NCI-H2081 (cell line): Measurements from ENCODE around the gene CREG1.
"Not testable (repeated sequence)": the region's sequence is repeated elsewhere in the genome, so short reads cannot be mapped to it uniquely, and the experiment has no call there.

ENCODE experiments used
- DNase-seq, 2 experiments: peaks; one replicate each; lab custom pipeline; 2025; lab: John Stamatoyannopoulos, UW

CREG1 gene

DNA sequence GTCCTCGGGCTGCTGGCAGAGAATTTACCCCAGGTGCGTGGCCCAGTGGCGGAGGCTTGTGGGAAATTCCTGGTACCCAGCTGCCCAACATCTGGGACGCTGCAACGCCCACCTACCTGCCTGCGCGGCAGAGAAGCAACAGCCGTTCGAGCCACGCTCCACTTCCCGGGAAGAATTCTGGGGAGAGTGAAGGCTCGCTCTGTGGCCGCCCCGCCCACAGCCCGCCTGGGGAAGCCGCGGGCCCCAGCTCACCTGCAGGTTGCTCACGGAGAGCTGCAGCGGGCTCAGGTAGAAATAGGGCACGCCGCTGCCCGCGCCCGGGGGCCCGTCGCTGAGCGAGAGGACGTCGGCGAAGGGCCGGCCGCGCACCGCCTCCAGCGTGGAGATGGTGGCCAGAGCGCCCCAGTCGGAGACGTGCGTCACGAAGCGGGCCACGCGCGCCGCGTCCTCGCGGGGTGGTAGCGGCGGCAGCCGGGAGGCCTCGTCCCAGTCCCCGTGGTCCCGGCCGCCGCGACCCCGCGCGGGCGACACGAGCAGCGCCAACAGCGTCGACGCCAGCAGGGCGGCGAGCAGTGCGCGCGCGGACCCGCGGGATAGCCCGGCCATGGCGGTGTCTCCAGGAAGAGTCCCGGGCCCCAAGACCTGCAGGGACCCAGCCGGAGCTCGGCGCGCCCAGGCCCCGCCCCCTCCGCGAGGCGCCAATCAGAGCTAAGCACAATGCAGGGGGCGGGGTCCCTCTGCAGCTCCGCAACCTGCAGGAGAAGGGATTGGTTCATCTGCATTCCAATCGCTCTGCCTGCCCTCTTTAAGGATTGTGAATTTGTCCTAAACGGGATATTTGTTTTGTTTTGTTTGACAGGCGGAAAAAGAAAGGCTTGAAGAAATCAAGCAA is at the start of gene CREG1:
Gene CREG1 (minus strand): TSS at position 627 of the 892 bp plus-strand sequence.
- peak; percentile 90 to 93 for DNase-seq

DNA sequence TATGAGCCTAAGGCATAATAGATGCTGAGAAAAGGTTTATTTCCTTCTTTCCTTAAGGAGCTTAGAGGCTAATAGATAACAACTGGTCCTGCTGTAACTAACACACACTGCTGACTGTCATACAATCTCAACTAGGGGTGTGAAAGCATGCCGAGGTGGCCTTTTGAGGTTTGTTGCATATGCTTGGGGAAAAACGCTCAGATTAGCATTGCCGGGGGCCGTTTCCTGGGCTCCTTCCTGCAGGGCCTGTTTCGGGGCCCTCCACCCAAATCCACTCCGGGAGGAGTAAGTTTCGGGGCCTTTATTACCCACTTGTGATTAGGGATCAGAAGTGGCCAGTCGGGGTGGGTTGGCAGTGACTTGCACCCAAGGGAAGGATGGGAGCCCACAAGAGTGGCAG is 49.3 kb upstream of the CREG1 start:
- no peak for DNase-seq

DNA sequence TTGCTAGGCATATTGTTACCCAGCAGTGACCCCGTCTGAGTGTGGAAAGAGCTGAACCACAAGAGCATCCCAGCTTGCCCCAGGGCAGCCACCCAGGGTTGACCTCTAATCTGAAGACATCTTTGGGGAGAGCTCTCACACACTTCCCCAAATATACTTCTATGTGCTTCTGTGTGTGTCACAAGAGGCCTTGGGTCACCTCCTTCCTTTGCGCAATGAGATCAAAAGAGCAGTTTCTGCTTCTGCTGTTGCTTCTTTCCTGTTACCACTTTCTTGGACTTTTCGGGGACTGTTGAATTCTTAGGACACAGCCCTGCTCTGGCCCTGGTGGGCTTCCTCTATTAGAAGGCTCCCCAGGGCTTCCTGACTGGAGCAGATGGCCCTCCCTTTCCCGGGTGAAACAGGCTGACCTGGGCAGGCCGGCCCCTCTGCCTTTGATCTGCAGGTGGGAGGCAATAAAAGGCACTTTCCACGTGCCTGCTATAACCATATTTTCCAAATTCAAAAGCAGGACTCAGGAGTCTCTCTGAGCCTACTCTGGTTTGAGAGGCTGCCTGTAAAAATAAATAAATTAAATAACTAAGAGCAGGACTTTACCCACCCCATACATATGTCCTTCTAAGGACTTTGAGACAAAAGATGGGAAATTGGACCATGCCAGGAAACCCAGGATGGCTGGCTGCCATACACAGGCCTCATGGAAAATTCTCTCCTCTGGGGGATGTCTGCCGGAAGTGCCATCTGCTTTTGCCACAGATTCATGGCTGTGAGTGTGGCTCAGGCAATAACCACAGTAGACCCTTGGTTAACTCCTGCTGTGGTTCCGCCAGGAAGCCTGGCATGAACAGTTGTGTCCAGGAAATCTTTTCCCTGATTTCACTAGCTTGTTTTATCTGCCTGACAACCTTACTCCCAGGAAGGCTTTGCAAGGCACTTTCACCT is 48.2 kb upstream of the CREG1 start:
- DNase-seq: peak in 1 of 2 experiments; percentile 11

DNA sequence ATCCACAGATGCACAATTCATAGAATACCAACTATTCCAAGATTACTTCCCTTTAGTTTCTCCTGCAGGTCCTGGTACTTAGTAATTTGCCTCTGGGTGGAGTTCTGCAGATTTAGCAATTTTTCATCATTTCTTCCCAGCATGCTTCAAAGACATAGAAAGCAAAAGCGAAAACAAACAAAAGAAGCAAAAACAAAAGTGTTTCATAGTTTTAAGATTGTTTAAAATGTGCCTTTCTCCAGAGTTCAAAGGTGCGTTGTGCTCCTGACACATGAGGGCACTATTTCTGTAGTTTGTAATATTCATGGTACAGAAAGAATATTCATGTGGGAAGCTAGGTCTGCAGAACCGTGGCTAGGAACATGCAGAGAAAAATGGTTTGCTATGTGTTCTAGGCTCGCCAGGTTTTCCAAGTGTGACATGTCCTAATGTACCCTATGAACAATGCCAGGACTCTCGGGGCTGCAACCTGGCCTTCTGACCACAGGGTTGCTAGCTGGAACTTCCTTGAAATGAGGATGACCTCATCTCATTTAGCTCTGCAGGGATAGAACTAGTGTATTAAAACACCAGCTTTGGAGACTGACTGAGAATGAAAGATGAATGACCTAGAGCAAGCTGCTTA is 46.5 kb upstream of the CREG1 start:
- no peak for DNase-seq

DNA sequence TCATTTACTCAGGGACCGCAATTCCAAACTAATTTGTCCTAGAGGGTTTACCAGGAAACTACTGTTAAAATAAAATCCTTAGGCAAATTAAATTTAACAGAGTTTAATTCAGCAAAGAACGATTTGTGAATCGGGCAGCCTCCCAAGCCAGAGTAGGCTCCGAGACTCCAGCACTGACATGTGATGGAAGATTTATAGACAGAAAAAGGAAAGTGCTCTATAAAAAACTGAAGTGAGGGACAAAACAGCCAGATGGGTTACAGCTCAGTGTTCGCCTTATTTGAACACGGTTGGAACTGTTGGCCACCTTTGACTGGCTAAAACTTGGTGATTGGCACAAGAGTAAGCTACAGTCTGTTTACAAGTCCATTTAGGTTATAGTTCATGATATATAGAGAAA is 41.3 kb upstream of the CREG1 start:
- DNase-seq: peak; percentile 14 to 66

DNA sequence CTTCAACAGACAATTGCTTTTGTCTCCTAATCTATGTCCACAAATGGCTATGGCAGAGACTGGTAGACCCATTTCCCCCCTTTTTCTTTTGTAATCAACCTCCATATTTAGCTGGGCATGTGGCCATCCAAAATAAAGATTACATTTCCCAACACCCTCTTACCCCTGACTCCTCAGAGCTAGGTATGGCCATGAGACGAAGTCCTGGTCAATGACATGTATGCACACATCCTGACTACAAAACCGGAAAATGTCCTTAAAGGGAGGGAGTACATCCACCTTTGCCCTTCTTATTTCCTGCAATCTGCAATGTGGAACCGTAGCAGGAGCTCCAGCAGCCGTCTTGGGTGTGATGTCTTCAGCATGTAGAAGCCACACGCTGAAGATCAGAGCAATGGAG is 40.3 kb upstream of the CREG1 start:
- no peak for DNase-seq

DNA sequence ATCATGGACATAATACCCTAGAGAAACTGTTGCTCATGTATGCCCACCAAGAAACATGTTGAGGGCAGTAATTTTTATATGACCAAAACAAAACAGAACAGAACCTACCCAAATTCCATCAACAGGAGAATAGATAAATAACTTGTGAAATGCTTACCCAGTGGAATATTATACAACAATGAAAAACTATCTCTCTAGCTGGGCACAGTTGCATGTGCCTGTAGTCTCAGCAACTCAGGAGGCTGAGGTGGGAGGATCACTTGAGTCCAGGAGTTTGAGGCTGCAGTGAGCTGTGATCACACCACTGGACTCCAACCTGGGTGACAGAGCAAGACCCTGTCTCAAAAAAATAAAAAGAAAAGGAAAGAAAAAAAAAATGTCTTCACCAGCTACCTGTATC is 38.9 kb upstream of the CREG1 start:
- no peak for DNase-seq

DNA sequence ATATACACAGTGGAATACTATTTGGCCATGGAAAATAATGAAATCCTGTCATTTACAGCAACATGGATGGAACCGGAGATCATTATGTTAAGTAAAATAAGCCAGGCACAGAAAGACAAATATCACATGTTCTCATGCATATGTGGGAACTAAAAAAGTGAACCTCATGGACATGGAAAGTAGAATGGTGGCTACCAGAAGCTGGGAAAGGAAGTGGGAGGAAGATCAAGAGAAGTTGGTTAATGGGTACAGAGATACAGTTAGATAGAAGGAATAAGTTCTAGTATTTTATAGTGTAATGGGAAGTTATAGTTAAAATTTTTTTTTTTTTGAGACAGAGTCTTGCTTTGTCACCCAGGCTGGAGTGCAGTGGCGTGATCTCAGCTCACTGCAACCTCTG is 34.8 kb upstream of the CREG1 start:
- no peak for DNase-seq

DNA sequence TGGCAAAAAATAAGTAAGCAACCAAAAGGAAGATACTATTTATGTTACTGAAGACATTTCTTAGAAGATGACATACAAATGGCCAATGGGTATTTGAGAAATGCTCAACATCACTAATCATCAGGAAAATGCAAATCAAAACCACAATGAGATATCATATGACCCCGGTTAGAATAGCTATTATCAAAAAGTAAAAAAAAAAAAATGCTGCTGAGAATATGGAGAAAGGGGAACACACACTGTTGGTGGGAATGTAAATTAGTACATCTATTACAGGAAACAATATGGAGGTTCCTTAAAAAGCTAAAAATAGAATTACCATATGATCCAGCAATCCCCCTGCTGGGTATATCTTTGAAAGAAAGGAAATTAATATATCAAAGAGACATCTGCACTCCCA is 34.3 kb upstream of the CREG1 start:
- no peak for DNase-seq

DNA sequence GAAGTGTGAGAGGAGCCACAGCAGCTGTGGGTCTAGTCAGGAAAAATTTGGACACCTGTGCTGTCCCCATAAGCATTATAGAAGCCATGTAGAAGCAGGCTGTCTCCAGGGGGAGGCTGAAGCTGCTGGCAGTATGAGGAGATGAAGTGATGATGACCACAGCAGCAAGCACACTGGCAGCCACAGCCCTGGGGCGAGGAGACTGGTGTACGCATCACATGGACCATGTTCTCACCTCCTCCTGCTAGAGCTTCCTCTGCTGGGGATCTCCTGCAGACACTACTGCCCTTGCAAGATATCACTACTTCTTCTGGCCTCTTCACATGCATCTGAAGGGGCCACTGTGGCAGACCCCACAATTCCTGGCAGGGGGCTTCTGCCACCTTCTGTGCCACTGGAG is 33.8 kb upstream of the CREG1 start:
- DNase-seq: no peak

DNA sequence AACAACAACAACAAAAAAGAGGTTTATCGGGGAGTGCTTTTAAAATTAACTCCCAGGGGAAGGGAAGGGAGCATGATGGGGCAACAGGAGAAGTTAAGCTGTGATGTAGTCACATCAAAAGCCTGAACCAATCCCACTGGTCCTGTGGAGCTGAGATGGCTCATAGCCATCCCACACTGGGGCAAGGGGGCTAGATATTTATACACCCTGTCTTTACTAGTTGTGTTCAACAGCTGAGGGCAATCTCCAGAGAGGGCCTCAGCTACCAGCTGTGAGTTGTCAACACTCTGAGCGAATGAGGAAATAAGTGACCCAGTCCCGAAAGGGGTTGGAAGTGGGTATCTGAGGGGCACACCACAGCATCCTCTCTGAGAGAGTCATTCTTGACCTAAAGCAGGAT is 31.0 kb upstream of the CREG1 start:
- no peak for DNase-seq

DNA sequence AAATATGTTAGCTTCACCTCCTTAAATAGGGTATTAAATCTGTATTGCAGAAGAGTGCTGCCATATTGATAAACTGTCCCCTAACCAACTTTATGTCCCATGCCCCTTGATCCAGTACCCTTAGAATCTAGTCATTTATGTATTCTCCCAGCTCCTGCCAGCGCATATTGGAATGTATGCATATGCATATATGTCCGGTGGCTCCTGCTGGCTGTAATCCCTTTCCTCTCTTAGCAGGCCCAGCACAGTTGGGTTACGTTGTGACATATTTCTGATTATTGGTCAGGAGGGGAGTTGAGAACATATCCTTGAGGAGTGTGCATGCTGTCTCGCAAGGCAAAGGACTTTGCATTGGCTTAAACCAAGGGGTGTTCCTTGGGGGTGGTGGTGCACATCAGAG is 29.2 kb upstream of the CREG1 start:
- no peak for DNase-seq

DNA sequence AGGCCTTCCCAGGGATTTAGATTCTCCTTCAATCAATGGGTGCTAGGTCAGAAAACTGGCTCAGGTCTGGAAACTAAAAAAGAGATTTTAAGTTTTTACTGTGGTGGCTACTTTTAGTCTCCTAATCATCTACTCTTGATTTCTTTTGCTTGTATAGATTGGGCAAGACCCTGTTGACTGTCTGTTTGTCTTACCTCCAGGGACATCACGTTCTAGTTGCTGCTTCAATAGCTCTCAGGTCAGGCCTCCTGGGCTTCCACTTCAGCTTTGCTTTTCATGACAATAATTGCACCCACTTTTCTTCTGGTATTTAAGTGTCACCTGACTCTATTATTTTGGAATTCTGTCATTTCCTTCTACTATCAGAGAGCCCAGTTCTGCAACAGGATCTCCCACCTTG is 28.5 kb upstream of the CREG1 start:
- DNase-seq: no peak

DNA sequence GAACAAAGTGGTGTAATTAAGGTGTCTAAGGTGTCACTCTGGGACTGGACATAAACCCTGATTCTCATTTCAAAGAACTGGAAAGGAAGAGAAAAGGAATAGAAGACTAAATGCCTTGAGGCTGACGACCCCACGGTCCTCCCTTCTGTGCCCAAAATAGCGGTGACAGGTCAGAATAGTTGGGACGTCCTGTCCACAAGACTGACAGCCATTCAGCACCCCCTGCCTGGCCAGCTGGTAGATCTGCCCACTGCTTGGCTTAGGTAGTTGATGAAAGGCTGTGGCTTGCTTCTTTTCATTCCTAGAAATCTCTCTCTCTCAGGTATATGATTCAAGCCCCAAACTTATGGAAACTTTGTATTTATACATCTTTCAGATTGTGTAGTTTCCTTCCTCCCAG is 26.4 kb upstream of the CREG1 start:
- DNase-seq: no peak

DNA sequence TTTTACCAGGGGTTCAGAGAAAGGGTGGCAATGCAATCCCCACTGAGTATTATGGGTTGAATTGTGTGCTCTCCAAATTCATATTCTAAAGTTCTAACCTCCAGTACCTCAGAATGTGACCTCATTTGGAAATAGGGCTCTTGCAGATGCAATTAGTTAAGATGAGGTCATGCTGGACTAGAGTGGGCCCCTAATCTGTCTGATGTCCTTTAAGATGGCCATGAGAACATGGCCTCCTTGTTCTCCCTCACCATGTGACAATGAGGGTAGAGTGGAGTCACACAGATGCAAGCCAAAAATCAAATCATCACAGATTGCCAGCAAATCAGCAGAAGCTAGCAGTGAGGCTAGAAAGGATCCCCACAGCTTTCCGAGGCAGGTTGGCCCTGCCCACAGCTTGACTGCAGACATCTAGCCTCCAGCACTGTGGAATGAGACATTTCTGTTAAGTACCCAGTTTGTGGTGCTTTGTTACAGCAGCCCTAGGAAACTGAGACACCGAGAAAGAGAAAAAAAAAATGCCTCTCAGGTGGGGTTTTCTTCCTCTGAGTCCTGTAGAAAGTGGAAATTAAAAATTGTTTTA is 25.5 kb upstream of the CREG1 start:
- DNase-seq: no peak

DNA sequence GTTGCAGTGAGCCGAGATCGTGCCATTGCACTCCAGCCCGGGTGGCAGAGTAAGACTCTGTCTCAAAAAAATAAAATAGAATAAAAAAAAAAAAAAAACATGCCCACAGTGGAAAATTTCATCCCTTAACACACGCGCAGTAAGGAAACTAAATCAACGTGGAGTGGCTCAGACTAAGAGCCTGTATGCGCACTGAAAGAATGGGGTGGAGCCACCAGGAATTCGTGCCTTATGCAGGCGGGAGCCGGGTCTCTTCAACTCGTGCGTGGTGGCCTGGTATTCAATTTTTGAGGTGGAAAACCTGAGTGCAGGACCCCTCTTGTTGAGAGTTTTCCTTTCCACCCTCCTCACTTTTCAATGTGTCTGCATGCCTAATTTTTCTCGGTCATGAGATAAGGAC is 22.1 kb upstream of the CREG1 start:
- no peak for DNase-seq

DNA sequence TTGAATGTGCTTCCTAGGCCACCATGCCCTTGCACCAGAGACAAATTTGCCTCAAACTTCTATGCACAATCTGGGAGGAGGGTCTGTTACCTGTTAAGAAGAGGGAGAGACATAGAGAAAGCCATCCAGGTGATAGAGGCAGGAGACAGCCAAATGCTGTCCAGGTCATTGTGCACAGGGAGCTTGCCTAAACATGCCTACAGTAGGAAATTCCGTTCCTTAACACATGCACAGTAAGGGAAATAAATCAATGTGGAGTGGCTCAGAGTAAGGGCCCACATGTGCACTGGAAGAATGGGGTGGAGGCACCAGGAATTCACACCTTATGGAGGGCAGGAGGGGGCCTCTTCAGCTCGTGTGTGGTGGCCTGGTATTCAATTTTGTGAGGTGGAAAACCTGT is 19.5 kb upstream of the CREG1 start:
- DNase-seq: no peak

DNA sequence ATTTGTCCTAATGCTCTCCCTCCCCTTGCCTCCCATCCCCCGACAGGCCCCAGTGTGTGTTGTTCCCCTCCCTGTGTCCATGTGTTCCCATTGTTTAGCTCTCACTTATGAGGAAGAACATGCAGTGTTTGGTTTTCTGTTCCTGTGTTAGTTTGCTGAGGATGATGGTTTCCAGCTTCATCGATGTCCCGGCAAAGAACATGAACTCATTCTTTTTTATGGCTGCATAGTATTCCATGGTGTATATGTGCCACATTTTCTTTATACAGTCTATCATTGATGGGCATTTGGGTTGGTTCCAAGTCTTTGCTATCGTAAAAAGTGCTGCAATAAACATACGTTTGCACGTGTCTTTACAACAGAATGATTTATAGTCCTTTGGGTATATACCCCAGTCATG is 17.1 kb upstream of the CREG1 start:
- not testable (repeated sequence) for DNase-seq

DNA sequence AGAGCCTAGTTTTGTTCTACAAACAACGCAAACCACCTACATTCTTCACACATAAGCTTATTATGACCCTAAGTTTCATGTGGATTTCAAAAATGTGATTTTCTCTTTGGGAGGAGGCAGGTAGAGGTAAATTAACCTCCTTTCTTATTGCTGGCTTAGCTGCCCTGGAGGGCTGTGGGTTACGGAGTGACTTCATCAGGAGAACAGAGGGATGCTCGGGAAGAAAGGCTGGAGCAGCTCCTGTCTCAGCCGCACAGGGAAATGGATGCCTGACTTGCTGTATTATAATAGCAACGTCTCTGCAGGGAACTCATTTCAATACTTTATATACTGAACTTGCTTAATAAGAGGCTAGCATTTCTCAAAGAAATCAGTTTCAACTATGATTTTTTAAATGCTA is 14.1 kb upstream of the CREG1 start:
- no peak for DNase-seq

DNA sequence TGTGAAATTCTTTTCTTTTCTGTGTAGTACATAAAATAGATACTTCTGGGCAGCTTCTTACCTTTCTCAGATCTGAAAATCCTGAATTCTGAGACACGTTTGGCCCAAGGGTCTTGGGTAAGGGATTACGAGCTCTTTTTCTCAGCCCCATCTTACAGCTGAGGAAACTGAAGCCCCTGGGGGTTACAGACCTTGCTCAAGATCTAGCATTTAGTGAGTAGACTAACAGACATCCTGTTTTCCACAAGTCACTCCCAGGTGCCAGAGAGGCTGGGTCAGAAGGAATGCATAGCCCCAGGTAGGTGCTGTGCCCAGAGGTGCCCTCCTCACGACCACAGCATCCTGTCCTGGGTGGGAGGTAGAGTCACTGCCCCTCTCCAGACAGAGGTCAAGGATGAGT is 13.2 kb upstream of the CREG1 start:
- DNase-seq: no peak

DNA sequence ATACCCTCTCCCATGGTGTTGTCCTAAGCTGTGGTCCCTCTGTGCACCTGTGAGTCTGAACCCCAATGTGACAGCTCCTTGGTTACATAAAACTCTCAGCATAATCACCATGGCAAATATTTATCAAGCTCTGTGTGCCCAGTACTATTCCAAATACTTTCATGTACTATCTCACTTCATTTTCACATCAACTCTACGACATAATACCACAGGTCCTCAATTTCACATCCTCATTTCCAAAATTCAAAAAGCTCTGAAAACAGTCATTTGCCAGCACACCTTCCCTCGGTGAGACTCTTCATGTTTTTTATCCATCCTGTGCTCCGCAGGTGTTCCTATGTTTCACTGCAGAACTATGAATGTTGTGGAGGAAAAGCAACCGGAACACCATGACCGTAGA is 12.4 kb upstream of the CREG1 start:
- DNase-seq: no peak

DNA sequence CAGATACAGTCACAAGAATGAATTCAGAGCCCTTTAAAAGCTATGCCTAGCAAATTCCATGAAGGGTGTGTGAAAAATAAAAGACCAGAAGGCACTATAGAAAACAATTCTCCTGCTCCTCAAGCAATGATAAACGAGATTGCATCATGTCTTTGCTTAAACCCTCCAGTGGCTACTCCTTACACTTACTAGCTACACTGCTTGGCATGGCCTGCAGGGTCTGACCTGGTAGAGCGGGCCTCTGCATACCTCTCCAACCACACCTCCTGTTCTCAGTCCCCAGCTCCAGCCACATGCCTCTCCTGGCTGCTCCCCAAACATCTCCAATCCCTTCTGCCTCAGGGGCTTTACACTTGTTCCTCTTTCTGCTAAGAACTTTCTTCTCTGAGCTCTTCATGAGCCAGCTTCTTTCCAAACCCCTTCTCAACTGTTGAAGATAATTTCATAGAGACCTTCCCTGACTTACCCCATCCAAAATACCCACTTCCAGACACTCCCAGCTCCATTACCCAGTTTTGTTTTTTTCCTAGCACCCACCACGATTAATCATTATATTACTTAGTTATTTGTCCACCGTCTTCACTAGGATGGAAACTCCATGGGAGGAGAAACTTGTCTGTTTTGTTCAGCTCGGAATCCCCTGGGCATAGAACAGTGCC is 11.2 kb upstream of the CREG1 start:
- DNase-seq: no peak
